Measurements from ENCODE around the gene STUM.

STUM gene

DNA sequence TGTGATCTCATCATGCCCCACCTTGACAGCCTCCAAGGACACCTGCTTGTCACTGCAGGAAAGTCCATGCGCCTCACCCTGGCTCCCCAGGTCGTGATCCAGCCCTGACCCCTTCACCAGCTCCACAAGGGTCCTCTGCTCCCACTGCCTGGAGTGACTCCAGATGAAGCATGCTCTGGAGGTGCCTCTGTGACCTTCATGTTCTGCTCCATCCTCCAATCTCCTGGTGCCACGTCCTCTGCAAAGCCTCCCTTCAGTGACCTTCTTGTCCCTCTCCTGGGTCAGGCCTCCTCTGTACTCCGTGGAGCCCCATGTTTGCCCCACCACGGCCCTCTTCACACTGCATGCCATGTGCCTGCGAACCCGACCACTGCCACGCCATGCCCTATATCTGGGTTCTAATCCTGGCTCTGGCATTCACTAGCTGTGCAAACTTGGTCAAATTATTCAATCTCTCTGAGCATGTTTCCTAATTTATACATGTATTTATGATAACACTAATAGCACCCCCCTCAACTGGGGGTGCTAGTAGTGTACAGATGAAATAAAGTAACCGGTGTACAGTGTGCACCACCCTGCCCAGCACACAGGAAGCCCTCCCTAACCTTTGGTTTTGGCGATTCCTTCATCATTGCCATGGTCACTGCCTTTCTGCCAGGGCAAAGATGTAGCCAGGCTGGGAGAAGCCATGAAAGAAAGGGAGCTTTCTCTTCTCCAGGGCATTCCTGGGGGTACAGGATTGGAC is 77.4 kb downstream of the STUM start:
- TF ChIP-seq, protein P1, sequence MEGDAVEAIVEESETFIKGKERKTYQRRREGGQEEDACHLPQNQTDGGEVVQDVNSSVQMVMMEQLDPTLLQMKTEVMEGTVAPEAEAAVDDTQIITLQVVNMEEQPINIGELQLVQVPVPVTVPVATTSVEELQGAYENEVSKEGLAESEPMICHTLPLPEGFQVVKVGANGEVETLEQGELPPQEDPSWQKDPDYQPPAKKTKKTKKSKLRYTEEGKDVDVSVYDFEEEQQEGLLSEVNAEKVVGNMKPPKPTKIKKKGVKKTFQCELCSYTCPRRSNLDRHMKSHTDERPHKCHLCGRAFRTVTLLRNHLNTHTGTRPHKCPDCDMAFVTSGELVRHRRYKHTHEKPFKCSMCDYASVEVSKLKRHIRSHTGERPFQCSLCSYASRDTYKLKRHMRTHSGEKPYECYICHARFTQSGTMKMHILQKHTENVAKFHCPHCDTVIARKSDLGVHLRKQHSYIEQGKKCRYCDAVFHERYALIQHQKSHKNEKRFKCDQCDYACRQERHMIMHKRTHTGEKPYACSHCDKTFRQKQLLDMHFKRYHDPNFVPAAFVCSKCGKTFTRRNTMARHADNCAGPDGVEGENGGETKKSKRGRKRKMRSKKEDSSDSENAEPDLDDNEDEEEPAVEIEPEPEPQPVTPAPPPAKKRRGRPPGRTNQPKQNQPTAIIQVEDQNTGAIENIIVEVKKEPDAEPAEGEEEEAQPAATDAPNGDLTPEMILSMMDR (IDR thresholded peaks at IDR 0.05; ENCODE audit: insufficient read depth, missing control alignments): no peak
- FAIRE-seq (no peak), DNase-seq (ENCODE audit: insufficient read length, low spot score) (no peak)

DNA sequence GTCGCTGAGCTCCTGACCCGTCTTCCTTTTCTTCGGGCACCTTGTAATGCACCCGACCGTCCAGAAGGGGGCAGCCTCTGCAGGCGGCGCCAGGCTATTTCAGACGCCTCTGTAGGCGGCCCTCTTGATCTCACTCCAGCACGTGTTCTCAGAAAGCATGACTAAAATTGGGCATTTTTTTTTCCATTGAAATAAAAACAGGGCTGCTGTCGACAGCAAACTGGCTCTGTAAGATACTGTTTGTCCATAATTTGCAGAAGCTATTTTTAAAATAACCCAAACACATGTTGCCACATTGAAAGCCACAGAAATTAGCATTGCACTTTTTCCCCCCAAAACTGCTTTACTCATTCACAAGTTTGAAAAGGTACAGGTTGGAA is 78.0 kb downstream of the STUM start:
- TF ChIP-seq, protein P1 (IDR thresholded peaks at IDR 0.05; ENCODE audit: insufficient read depth, missing control alignments): peak; percentile 87
- no peak for DNase-seq (ENCODE audit: insufficient read length, low spot score)
- no peak for FAIRE-seq

DNA sequence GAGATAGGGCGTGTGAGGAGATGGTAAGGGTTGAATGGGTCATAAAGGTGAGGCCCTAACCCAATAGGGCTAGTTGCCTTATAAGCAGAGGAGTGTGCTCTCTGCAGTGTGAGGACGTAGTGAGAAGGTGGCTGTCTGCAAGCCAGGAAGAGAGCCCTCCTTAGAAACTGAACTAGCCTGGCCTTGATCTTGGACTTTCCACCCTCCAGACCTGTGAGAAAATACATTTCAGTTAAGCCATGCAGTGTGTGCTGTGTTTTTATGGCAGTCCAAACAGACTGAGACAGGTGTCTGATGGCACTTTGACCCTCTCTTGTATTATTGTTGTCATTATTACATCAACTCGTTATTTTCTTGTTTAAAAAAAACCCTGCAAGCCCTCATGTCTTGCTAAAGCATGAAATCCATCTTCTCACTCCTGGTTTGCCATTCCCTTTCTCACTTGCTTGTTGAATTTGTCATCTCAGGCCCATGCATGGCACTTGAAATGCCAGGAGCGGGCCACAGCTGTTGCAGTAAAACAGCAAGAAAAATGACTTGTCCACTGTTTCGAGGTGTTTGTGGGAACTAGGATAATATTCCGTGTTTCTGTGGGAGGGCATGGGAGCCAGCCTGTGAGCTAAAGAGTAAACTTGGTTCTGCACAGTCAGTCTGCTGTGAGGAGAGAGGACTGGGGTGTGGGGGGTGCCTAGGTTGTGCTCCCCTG is 78.6 kb downstream of the STUM start:
- FAIRE-seq: no peak
- DNase-seq (ENCODE audit: insufficient read length, low spot score): no peak
- TF ChIP-seq, protein P1 (IDR thresholded peaks at IDR 0.05; ENCODE audit: insufficient read depth, missing control alignments): no peak

DNA sequence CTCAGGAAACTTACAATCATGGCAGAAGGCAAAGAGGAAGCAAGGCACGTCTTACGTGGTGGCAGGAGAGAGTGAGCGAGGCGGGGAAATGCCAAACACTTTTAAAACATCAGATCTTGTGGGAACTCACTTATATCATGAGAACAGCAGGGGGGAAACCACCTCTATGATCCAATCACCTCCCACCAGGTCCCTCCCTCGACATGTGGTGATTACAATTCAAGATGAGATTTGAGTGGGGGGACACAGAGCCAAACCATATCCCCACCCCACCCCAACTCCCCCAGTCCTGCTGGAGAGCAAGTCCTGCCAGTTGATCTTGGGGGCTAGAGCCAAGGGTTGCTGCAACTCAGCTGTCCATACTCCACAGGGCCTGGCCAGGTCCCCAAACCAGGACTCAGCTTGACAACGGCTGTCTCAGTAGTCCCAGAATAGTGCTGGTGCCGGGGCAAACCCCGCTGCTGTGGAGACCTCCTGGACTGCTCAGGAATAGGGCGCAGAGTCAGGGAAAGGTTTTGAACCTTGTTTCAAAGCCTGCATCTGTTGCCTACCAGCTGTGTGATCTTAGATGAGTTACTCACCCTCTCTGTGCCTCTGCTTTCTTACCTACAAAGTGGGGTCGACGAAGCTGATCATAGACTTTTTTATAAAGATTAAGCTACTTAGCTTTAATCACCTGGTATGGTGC is 79.5 kb downstream of the STUM start:
- DNase-seq (ENCODE audit: insufficient read length, low spot score): no peak
- FAIRE-seq: no peak
- TF ChIP-seq, protein P1 (IDR thresholded peaks at IDR 0.05; ENCODE audit: insufficient read depth, missing control alignments): no peak

DNA sequence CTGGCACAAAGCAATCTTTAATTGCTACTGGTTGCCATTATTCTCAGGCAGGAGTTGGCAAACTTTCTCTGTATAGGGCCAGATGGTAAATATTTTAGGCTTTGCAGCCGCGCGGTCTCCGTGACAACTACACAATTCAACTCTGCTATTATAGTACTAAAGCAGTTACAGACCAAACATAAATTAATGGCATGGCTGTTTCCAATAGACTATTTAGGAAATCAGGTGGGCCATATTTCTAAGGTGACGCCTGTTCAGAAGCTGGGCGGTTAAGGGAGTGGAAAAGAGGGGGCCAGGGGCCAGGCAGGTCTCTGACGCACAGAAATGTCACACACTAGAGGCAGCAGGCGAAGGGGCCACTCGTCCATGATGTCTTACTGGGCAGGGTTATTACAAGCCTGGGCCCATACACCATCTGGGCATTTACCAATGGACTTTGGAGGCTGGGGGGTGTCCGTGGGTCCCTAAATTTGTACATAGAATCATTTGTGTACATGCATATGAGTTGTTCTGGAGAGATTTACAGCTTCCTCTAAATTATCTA is 80.1 kb downstream of the STUM start:
- no peak for DNase-seq (ENCODE audit: insufficient read length, low spot score)
- FAIRE-seq: no peak
- TF ChIP-seq, protein P1 (IDR thresholded peaks at IDR 0.05; ENCODE audit: insufficient read depth, missing control alignments): no peak

DNA sequence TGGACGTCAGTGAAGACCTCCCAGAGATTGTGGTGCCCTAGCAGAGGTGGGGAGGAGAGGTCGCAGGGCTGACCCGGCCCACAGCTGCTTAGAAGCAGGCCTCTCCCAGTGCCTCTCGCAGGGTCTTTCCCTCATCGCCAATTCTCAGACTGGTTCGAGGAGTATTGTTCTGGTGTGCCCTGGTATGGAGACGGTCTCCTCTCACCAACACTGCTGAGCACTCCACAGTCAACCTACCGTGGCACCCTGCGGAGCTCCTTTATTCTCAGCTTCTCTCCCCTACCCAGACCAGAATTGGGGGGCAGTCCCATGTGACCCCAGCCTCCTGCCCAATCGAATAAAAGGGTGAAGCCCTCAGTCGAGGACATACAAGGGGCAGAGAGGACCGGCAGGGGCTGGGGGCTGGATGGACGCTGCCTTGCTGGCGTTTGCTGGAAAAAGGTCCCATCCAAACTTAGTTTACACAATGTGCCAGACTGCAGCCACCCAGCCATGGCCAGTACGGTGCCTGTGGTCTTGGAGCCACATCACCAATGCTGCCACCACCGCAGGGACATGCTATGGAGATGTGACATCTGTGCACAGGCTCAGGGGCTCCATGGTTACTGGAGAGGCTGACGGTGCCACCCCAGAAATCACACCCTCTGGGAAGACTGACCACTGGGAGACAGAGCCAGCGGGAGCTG is 80.8 kb downstream of the STUM start:
- no peak for DNase-seq (ENCODE audit: insufficient read length, low spot score)
- TF ChIP-seq, protein P1 (IDR thresholded peaks at IDR 0.05; ENCODE audit: insufficient read depth, missing control alignments): no peak
- no peak for FAIRE-seq
